ENCODE data around the gene F13B.
"Not testable (repeated sequence)": the region's sequence is repeated elsewhere in the genome, so short reads cannot be mapped to it uniquely, and the experiment has no call there.

Gene F13B, protein sequence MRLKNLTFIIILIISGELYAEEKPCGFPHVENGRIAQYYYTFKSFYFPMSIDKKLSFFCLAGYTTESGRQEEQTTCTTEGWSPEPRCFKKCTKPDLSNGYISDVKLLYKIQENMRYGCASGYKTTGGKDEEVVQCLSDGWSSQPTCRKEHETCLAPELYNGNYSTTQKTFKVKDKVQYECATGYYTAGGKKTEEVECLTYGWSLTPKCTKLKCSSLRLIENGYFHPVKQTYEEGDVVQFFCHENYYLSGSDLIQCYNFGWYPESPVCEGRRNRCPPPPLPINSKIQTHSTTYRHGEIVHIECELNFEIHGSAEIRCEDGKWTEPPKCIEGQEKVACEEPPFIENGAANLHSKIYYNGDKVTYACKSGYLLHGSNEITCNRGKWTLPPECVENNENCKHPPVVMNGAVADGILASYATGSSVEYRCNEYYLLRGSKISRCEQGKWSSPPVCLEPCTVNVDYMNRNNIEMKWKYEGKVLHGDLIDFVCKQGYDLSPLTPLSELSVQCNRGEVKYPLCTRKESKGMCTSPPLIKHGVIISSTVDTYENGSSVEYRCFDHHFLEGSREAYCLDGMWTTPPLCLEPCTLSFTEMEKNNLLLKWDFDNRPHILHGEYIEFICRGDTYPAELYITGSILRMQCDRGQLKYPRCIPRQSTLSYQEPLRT
- total RNA-seq = 0 reads per million in 4 experiments

DNA sequence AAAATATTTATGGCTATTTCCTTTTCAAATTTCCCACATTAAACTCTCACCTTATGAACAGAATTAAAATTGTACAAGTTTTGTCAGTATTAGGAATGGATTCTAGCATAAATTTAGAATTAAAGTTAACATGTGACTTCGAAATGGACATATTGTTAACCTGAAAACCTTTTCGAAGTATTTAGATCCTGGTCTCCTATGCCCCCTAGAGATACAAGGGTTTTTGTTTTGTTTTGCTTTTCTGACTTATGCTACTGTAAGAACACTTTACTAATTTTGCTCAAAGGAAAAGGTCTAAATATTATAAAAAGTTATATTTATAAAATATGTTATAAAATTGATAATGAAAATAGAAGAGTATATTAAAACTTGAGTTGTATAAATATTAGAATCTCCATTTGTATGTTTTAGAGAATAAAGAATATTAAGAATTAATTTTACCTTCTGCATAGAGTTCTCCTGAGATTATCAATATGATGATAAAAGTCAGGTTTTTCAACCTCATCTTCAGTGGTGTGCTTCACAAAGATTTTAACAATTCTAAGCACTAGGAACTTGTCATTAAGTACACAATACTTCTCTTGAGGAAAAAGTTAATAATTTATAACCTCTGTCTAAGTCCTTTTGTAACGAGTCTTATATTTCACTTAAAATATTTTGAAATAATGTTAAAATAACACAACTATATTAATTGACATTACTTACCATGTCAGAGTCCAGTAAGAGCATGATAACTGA lies at the start of gene F13B:
F13B (minus strand) TSS at position 542 of the 738 bp plus-strand sequence; CDS start at position 505, 37 bp downstream.
- no peak for DNase-seq

DNA sequence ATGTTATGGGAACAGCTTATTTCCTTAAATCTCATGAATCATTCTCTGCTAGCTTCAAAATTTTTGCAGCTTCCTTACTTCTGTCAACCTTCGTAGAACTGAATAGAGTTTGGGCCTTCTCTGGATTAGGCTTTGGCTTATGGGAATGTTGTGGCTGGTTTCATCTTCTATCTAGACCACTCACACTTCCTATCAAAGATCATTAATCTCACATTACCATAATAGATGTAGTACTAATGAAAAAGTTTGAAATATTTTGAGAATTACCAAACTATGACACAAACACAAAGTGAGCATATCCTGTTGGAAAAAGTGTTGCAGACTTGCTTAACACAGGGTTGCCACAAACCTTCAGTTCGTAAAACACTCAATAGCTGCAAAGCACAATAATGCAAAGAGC lies 49.1 kb upstream of the F13B start:
- DNase-seq = no peak

DNA sequence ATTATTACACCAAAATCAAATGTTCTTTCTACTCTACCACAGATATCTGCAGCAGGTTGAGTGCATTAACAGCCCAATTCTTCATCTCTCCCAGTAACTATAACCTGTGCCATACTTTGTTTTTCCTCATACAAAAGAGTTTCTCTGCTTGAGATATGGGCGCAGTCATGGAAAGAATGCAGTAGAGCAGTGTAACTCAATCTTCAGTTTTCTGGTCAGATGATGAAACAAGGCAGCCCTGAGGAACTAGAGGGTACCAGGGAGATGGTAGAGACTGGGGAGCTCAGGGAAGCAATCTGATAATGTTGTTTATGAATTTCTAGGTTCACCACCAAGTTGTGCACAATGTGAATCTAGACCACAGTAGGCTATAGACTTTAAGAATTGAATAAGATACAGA lies 39.8 kb upstream of the F13B start:
- no peak for DNase-seq

DNA sequence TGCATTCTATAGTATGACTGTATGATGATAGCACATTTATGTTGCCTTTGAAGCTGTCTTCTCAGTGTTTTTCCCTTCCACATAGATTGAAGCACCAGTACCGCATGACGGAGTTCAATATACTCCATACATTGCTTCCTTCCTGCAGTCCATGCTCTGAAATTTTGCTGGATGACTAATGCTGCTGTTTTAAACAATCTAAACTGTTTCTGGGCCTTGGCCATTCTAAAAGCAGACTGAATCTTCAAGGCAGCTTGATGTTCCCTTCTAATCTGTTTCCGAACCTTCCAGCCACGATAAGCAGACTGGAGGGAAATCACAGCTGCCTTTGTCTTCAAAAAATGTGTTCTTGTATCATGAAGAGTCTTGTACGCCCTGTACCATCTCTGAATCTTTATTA lies 36.2 kb upstream of the F13B start:
- no peak for DNase-seq

DNA sequence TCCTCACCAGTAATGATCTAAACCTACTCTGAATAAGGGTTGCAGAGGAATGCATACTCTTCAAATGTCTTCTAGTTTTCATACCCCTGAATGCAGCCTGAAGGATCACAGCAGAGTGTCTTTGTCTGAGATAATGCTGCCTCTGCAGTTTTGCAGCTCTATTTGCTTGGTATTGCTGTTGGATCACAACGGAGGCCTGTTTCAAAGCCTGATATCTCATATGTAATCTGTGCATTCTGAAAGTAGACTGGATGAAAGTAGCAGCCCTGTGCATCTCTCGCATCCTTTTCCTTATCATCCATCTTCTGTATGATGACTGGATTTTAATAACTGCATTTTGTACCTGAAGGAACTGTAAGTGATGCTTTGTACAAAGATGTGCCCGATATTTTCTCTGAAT lies 34.9 kb upstream of the F13B start:
- DNase-seq = no peak

DNA sequence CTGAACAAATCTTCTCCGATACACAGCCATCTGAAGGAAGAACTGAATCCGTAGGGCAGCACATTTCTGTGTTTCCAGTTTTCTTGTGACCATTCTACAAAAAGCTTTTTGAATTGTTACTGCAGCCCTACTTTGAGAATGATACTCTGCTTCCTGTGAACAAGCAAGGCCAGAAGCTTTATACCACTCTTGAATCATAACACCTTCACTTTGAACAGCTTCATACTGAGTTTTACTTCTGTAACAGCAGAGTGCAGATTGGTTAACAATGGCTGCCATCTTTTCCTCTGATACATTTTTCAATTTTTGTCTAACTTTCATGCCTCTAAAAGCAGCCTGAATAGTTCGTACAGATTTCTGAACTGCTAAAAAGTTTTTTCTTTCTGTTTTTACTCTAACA lies 33.6 kb upstream of the F13B start:
- DNase-seq = no peak

DNA sequence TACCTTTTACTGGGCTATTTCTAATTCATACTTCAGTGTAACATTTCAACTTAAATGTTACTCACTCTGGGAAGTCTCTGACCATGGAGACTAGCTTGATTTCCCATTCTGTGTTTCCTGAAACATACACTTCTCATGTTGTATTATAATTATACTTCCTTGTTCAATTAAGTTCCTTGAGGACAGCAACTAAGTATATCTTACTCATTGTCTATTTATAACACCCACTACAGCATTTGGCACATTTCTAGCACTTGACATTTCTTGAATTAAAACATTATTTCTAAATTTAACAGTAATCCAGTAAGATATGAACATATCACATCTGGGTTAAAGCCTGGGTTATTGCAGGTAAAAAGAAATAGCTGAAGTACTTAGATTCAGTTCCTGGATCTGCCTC lies 32.4 kb upstream of the F13B start:
- DNase-seq = no peak

DNA sequence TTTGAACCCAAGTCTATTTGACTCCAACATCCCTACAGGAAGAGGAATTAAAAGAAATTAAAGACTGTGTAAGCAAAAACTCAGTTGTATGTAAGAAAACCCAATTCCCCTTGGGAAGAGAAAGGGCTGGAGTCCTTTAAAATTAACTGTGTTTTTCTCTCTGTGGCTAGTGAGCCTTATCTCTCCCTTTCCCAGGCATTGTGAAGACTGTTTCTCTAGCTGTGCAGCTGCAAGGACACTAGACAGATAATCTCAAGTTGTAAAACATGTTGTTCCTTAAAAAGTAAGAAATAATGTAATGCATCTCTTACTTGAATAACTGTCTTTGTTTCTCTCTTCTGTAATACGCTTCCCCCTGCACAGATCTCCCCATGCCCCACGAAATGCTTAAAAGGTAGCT lies 29.9 kb upstream of the F13B start:
- DNase-seq = not testable (repeated sequence)

DNA sequence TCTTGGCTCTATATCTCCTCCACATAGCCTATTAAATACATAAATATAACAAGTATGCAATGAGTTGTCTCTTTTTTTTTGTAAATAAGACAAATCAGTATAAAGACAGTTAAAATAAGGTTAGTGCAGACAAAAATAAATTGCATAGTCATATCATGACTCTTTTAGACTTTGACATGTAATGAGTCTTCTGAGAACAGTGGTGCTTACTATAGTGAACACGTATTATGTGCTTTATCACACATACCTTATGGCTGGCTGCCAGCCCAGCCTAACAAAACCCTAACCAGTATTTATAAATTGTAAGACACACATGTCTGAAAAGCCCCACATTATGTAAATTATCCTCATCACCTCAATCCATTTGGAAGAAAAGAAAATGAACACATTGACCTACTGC lies 29.1 kb upstream of the F13B start:
- no peak for DNase-seq

DNA sequence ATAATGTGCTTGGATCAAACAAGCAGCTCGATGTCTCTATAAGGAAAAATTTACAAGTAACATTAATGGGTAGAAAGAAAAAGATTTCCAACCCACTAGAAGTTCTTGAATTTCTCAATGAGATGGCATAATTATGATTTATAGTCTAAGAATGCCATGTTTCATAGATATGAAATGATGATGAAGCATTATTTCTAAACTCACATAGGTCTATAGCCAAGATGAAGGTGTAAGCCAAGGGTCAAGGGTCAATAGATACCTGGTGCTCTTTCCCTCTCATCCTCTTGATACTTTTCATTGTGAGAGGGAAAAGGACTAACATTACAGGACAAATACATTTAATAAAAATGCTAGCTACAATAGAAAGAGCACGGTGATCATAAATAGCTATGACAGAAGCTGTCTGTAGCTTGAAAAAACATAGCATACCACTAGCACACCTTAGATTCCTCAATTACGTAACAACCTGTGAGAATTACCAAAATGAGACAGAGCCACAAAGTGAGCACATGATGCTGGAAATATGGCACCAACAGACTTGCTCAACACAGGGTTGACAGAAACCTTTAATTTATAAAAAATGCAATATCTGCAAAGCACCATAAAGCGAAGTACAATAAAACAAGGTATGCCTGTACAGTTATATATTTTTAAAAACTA lies 26.3 kb upstream of the F13B start:
- DNase-seq = no peak

DNA sequence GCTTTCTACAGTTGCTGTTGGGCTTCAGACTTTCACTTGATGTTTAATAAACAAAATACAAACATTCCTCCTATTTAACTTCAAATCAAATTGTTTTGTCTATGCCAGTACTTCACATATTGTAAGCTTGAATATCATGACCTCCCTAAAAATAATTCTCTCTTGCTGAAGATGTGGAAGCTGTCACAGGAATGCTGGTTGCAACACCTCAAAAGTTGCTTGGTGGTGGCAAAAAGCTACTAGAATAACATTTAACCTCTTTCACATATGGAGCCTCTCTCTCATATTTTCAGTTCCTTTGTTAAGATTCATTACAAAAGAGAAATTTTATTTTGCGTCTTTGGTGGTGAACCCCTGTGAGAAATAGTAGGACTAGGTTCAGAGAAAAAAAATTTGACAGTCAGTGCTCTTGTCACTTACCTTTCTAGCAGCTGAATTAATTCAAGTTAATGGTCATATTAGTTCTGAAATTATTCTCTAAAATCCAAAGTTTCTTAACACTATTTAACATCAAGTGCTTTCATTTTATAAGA lies 25.5 kb upstream of the F13B start:
- DNase-seq = no peak

DNA sequence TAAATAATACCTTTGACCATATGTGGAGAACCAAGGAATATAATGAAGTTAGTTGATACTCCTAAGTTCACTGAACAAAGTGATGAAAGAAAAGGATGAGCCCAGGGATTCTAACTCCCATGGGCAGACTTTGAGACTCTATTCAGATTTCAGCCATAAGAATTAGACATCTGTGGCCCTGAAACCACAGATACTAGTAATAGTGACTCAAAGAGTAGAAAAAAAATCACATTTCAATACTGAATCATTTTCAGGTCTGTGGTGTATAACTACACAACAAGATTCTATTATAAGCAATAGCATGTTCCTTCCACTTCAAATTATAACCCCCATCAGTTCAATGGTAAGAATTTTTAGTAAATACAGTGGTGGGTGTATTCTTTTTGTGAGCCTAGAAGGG lies 16.4 kb upstream of the F13B start:
- no peak for DNase-seq

DNA sequence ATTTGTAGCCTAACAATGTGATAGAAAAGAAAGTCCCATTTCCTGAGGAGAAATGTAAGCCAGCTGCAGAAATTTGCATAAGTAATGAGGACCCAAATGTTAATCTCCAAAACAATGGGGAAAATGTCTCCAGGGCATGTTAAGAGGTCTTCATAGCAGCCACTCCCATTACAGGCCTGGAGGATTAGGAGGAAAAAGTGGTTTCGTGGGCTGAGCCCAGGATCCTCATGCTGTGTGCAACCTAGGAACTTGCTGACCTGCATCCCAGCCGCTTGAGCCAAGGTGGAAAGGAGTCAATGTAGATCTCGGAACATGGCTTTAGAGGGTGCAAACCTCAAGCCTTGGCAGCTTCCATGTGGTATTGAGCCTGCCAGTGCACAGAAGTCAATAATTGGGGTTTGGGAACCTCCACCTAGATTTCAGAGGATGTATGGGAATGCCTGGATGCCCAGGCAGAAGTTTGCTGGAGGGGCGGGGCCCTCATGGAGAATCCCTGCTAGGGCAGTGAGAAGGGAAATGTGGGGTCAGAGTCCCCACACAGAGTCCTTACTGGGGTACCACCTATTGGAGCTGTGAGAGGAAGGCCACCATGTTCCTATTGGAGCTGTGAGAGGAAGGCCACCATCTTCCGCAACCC lies 14.2 kb upstream of the F13B start:
- no peak for DNase-seq

DNA sequence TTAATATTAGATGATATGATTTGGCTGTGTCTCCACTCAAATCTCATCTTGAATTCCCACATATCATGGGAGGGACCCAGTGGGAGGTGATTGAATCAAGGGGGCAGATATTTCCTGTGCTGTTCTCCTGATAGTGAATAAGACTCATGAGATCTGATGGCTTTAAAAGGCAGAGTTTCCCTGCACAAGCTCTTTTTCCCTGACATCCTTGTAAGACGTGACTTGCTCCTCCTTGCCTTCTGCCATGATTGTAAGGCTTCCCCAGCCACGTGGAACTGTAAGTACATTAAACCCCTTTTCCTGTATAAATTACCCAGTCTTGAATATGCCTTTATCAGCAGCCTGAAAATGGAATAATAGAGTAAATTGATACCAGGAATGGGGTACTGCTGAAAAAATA lies 13.3 kb upstream of the F13B start:
- no peak for DNase-seq

DNA sequence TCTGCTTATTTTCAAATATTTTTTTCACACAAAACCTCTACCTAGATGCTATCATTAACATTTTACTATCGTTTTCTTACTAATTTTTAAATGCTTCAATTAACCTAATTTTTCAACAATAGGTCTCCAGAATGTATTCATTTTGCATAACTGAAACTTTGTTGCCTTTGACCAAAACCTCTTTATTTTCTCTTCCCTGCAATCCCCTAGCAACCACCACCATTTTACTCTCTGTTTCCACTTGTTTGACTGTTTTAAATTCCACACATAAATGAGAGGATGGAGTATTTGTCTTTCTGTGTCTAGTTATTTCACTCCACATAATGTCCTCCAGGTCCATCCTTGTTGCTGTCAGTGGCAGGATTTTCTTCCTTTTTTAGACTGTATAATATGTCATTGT lies 9.5 kb upstream of the F13B start:
- DNase-seq = no peak

DNA sequence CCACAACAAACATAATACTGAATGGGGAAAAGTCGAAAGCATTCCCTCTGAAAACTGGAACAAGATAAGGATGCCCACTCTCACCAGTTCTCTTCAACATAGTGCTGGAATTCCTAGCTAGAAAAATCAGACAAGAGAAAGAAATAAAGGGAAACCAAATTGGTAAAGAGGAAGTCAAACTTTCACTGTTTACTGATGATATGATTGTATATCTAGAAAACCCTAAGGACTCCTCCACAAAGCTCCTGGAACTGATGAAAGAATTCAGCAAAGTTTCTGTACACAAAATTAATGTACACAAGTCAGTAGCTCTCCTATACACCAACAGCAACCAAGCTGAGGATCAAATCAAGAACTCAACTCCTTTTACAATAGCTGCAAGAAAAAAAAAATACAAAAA lies 6.9 kb upstream of the F13B start:
- no peak for DNase-seq

DNA sequence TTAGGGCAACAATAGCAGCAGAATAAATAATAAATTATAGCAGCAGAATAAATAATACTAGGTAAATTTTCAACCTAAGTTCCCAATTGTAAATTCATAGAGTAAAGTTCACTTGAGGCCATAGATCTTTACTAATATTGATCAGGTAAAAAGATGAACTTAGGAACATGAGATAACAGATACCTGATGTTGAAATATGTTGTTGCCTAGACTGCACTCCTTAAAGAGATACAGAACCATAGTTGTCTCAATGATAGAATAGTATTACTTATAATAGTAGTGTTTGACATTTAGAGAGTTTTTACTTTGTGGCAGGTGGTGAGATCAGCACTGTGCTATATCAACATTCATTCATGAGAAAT lies 378 bp upstream of the F13B start:
- no peak for DNase-seq

DNA sequence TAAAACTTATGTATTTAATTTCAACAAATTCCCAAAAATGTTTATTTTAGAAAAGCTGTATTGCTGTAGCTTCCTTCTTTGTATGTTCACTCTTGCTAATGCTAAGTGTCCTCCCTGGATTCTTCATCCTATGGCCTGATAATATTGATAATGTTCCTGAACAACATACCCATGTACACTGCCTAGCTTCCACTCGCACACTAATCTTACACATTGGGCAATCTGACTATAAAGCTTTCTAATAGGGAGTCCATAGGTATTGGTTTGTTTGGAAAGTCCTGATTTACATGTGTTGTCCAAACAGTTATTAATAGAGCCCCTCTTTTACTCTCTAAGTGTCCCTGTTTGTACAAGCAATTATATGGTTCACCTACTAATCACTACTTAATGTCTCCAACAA lies 783 bp downstream of the F13B start:
- no peak for DNase-seq

DNA sequence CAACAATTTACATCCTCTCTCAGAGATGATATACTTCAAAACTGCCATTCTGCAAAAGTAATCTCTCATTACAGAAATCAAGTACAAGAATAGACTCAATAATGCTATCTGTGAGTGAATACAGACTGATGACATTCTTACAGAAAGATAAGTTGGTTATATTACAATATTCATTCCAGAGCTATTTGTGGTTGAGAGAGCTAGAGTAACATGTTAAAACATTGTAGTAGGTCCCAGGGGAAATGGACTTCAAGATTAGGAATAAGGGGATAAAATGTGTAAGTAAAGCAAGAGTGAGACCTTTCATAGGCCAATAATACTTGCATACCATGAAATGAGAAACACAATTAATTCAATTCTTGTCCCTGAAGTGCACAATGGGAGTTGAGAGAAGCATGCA lies 1.5 kb downstream of the F13B start:
- no peak for DNase-seq

DNA sequence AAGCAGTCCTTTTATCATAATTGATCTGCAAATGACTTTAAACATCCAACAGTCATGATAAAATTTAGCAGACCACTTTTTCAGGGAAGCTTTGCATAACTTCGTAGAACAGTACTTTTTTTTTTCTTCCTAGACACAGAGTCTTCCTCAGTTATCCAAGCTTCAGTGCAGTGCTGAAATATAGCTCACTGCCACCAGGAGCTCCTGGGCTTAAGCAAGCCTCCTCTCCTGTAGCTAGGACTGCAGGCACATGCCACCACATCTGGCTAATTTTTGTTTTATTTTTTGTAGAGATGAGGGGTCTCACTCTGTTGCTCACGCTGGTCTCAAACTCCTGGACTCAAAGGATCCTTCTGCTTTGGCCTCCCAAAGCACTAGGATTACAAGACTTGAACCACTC lies 3.8 kb downstream of the F13B start:
- no peak for DNase-seq

DNA sequence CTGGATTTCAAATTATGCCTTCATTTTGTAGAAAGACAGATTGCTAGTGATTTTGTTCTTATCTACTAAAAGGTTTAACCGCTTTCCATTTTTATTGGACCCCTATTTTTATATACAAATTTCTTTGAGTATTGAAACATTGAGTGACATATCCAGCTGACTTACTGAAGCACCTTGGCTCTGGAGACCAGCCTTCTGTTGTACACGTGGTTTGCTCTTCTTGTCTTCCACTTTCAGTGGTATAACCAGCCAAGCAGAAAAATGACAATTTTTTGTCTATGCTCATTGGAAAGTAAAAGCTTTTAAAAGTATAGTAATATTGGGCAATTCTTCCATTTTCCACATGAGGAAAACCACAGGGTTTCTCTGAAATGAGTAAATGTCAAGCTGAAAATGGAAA lies 4.4 kb downstream of the F13B start:
- DNase-seq = no peak

DNA sequence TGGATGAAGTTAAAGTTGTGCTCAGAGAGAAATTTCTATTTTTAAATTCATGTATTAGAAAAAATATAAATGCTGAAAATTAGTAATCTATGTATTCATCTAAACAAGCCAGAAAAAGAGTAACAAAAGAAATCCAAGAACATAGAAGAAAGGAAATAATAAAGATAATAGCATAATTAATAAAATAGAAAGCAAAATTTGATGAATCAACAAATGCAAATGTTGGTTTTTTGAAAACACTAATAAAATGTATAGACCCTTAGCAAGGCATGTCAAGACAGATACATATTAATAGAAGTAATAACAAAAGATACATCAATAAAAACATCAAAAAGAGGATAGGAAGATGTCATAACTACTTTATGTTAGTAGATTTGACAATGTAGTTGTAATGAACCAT lies 18.0 kb downstream of the F13B start:
- DNase-seq = no peak

Measured in effector CD8-positive, alpha-beta T cell (primary cell).